ENCODE measurements around the gene KCNK15.
"Not testable (repeated sequence)": the region's sequence is repeated elsewhere in the genome, so short reads cannot be mapped to it uniquely, and the experiment has no call there.

The KCNK15 gene

GRCh38 chr20:44745598-44746366 lies at the start of gene KCNK15:
Gene KCNK15, plus strand, starts transcription at chr20:44745865. Its CDS starts 46 bp downstream, at chr20:44745911.
- DNase-seq (ENCODE audit: low spot score), result peak; percentile 22

DNA sequence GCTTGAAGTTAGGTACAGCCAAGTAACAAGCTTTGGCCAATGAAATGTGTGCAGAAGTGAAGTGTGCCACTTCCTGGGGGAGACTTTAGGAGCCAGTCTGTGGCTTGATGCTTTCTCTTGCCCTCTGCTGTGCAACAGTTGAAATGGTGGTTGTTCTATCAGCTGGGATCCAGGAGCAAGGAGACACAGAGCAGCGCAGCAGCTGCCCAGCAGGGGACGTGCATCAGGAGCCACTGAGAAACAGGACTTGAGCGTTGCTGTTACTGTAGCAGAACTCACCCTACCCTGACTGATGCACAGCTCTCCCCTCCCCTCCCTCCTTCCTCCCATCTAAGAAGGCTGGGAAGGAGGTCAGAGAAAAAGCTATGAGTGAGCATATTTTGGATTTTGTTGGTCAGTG lies 49.4 kb upstream of the KCNK15 start:
- DNase-seq (ENCODE audit: low spot score), result no peak

DNA sequence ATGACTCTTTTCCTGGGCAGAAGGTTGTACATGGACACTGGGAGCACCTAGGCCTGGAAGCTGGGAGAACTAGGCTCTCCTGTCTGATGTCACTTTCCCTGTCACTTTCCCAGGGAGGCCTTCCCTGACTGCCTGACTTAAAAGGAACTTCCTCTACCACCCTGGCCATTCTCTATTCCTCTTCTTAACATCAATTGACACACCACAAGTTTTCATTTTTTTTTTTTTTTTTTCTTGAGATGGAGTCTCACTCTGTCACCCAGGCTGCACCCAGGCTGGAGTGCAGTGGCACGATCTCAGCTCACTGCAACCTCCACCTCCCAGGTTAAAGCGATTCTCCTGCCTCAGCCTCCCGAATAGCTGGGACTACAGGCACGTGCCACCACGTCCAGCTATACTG lies 48.6 kb upstream of the KCNK15 start:
- not testable (repeated sequence) for DNase-seq (ENCODE audit: low spot score)

- DNase-seq (ENCODE audit: low spot score), result no peak
These were observed 47.3 kb upstream of the KCNK15 start for GRCh38 chr20:44698351-44698750.

GRCh38 chr20:44700306-44700705 lies 45.4 kb upstream of the KCNK15 start:
- no peak for DNase-seq (ENCODE audit: low spot score)

DNA sequence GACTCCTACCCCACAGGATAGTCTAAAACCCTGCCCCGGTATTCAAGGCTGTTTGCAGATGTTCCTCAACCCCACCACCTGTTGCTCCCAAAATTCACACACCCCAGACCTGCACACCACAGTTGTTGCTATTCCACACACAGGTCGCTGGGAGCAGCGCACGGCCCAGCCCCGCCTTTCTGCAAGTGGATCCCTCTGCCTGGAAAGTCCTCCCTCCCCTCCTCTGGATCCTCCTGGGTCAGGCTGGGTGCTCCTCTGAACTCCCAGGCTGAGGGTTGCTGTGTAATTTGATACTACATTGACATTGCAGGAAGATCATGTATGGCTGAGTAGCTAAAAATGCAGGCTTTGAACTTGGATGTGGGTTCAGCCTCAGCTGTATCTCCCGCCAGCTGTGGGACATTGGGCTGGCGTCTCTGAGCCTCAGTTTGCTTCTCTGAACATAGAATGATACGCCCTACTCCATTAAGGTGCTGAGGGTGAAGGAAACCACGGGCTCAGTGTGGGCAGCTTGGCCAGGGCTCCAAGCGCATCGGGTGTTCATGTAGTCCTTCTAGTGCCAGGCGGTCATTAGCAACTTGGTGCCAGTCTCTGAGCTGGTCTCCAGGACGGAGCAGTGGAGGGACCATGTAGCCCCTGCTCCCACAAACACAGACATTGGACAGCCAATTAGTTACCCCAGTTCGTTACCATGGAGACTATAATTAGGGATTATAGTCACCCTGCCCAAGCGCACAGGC lies 44.4 kb upstream of the KCNK15 start:
- no peak for DNase-seq (ENCODE audit: low spot score)

- DNase-seq (ENCODE audit: low spot score), result no peak
These were observed 43.8 kb upstream of the KCNK15 start for GRCh38 chr20:44701858-44702256.

DNA sequence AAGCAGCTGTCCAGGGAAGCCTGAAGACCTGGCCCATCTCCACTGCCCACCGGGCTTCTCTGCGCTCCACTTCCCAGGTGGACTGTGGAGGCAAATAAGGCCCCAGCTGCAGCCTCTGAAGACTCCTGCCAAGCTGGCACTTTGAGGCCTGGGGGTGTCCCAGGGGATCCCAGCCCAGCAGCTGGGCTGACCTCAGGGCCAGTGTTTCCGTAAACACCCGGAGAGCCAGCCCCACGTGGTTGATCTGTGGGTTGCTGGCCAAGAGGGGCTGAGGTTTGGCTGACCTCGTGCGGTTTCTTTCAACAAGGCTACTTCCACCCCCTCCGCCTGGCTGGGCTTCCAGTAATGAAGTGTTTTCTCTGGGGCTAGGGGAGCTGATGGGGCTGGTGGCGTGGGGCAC lies 42.9 kb upstream of the KCNK15 start:
- no peak for DNase-seq (ENCODE audit: low spot score)

DNA sequence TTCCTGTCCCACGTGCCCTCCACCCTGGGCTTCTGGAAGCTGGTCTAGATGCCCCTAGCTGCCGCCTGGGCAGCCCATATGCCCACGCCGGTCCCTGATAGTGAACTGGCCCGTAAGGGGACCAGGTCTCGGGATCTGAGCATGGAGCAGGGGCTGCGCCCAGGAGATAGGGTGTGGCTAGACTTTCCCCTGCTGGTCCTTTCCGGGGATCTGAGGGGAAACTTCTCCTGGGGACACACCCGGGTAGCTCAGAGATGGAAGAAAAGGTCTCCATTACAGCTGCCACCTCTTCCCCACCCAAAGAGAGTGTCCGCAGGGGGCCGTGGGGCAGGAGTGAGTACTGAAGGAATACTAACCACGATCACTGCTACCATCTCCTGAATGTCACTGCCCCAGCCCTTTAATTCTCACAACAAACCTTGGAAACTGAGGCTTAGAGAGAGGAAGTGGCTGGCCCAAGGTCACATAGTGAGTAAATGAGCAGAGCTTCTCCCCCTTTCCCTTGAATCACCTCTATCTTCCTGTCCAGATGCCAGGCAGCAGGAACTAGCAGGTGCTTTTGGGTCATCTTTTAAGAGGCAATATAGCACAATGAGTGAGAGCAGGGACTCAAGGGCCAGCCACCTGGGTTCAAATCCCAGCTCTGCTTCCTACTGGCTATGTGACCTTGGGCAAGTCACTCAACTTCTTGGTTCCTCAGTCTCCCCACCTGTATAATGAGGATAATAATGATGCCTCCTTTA lies 42.3 kb upstream of the KCNK15 start:
- no peak for DNase-seq (ENCODE audit: low spot score)

DNA sequence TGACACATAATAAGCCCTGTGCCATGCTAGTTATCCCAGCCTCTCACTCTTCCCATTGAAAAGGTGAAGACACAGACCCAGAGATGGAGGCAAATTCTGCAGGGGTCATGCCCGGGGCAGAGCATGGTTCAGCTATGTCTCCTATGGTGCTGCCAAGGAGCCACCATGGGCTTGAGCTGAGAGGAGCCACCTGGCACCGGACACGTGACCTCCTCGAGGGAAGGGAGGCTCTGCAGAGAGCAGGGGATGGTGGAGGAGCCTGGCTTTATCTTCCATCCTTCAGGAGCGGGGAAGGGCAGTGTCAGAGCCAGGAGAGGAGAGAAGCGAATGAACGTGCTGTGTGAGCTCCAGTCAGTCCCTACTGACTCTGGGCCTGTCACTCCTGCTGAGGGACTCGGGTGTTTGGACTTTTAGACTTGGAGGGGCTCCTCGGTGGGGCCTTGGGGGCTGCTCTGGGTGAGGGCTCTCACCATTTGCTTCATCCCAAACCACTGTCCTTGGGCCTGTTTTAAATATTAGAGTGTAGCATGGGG lies 41.6 kb upstream of the KCNK15 start:
- DNase-seq (ENCODE audit: low spot score), result no peak

DNA sequence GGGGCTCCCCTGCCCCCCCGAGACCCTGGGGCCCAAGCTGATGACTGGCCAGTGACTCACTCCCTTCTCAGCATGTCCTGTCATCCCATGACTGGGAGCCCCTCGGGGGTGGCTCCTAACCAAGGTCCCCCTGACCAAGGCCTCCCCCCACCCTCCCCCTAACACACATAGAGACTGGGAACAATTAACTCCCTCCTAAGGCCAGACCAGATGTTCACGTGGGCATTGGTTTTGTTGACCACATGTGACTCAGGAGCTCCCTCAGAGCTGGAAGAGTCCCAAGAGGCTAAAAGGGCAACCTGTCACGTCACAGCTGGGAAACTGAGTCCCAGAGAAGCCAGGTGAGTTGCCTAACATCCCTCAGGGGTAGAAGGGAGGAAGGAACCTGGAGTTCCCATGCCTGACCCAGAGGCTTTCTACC lies 41.1 kb upstream of the KCNK15 start:
- DNase-seq (ENCODE audit: low spot score), result no peak

DNA sequence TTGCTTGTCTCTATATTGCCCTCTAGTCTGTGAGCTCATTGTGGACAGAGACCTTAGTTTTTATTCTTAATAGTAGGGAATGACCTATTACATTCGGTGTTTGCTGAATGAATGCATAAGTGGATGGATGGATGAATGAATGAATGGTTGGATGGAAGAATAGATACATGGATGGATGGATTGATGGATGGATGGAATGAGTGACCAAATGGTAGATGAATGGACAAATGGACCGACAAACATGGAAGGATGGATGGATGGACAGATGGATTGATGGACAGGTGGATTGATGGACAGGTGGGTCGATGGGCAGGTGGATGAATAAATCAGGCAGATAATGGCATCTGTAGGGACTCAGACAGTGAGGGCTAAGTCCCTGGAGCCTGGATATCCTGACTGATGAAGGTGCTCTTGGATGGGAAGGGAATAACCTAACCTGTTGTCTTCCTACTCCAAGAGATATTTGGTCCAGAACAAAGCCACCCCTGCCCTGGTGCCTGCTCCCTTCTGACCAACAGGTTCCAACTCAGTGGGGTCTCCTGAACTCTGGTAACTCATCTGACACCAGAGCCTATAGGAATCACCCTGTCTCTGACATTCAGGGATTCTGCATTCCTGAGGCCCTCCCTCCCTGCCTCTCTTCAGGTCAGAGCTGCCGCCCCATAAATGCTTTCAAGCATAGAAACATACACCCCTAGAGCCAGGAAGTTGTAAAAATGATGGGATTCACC lies 40.1 kb upstream of the KCNK15 start:
- DNase-seq (ENCODE audit: low spot score), result no peak

DNA sequence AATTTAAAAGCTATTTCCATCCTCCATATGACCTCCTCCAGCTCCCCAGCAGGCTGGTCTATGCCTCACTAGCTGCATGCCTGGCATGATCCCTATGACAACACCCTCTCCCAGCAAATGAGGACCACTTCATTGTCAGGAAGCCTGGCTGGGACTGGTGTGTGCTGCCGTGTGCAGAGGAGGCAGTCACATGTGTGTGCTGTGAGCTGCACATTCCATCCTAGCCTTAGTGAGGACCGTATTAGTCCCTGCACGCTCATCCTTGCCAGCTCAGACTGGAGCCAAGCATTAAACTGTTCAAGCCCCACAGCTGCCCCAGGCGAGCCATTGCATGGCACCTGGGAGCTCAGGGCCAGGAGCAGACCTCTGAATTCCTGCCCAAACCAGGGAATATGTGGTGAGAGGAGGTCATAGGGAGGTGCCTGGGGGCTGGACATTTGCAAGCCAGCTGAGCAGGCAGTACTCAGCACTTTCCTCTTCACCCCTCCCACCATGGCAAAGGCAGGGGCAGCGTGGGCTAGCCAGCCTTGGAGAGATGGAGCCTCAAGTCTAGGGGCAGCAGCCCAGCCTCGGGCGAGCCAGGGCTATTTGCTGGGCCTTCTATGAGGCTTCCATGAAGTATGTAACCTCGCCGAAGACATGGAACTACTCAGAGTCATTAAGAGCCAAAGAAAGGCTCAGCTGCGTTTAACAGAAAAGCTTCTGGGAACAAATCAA lies 39.2 kb upstream of the KCNK15 start:
- no peak for DNase-seq (ENCODE audit: low spot score)

DNA sequence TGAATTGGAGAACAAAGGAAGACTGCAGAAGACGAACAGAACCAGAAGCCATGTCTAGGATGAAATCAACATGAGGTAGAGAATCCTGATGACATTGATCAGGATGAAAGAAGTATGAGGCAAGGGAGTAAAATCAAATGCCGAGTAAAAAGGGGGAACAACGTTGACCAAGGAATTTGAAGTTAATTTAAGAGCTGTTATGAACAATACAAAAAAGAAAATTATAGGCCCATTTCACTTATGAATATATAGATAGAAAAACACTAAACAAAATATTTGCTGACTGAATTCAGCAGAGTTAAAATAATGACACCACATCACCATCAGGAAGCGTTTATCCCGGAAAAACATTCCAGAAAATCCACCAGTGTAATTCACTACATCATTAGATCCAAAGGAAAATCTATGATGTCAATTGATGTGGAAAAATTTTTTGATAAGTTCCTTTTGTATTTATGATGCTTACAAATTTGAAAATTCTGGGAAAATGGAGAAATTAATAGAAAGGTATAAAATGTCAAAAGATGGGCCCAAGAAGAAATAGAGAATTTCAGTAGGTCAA lies 38.6 kb upstream of the KCNK15 start:
- DNase-seq (ENCODE audit: low spot score), result no peak

DNA sequence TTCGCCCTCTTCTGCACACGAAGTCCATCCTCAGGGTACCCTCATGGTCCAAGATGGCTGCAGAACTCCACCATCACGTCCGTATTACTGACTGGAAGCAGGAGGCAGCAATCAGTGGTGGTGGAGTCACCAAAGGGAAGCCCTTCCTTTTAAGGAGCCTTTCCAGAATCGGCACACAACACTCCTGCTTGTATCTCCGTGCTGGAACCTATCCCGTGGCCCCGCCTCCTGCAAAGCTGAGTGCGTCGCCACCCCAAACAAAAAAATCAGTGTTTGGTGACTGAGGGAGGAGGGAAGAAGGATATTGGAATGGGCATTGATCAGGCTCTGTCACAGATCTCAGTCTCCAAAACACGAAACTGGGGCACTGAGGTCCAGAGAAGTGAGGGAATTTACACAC lies 36.3 kb upstream of the KCNK15 start:
- no peak for DNase-seq (ENCODE audit: low spot score)

- DNase-seq (ENCODE audit: low spot score), result no peak
These were observed 35.9 kb upstream of the KCNK15 start for GRCh38 chr20:44709797-44710196.

DNA sequence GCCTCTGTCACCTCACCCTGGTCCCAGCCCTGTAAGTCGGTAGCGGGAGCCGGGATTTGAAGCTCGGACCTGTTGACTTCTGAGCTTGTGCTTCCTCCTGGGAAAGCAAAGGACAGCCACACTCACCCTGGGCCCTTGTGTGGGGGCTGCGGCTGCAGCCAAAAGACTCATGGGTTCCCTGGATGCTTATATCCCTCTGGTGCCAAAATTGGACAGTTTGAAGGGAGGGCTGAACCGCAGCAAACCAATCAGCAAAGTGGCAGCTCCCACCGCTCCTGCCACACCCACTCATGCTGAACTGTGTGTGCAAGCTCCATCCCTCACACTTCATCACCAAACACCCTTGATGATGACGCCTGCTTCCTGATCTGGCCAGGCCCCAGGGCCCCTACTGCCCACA lies 34.4 kb upstream of the KCNK15 start:
- DNase-seq (ENCODE audit: low spot score), result no peak

GRCh38 chr20:44714102-44714700 lies 31.5 kb upstream of the KCNK15 start:
- DNase-seq (ENCODE audit: low spot score), result no peak

DNA sequence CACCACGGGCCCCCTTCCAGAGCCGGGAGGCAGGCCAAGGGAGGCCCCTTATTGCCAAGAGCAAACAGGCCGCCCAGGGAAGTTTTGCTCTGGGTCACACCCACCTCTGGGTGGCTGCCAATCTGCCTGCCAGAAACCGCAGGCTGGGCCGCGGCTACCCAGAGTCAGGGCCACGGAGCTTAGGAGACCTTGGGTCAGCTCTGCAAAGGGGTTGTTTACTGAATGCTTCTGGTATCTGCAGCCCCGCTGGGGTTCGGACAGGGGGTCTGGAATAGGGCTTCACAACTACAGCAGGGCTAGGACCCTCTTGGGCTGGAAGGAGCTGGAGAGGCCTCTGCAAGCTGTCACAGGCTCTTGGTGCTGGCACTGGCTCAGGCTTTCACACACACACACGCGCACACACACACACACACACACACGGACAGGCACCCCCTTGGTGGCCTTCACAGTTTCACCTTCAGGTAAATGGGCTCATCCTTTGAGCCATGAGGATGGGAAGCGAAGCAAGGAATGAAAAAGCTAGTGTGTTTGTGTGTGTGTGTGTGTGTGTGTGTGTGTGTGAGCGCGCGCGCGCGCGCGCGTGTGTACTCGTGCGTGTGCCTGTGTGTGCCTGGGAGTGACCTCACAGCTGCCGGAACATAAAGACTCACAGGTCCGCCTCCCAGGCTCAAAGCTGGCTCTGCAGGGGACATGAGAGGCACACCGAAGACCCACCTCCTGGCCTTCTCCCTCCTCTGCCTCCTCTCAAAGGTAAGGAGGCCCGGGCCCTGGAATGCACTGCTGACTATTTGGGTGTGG lies 30.8 kb upstream of the KCNK15 start, which contains the start of gene CCN5:
Gene CCN5, plus strand, starts transcription at position 669 of the 798 bp plus-strand sequence. Its CDS starts 22 bp downstream, at position 691.
- no peak for DNase-seq (ENCODE audit: low spot score)

Data from CD4-positive, alpha-beta T cell treated with Interleukin-6 at 100 ng/mL for 8 hours (primary cell).